KOPT-K1 (cell line): ENCODE data around the gene TTLL7.

Experiments
- H3K27ac ChIP-seq: fragments of 200-600 bp; sonication (generic); 2 replicates; pipeline ENCODE4 v1.5.1; 2016; ENCODE audit warnings: antibody characterized with exemption, mild to moderate bottlenecking, low read depth, low read length; ENCODE audit not compliant: poor library complexity, severe bottlenecking
- H3K36me3 ChIP-seq: fragments of 200-600 bp; sonication (generic); 2 replicates; pipeline ENCODE4 v1.5.1; 2017; ENCODE audit warnings: antibody characterized with exemption, mild to moderate bottlenecking, low read length, moderate library complexity; ENCODE audit not compliant: insufficient read depth
- H3K9me3 ChIP-seq: fragments of 200-600 bp; sonication (generic); 2 replicates; pipeline ENCODE4 v1.5.1; 2017; ENCODE audit warnings: antibody characterized with exemption, low read length, mild to moderate bottlenecking; ENCODE audit not compliant: insufficient read depth, poor library complexity, severe bottlenecking

TTLL7 gene

DNA sequence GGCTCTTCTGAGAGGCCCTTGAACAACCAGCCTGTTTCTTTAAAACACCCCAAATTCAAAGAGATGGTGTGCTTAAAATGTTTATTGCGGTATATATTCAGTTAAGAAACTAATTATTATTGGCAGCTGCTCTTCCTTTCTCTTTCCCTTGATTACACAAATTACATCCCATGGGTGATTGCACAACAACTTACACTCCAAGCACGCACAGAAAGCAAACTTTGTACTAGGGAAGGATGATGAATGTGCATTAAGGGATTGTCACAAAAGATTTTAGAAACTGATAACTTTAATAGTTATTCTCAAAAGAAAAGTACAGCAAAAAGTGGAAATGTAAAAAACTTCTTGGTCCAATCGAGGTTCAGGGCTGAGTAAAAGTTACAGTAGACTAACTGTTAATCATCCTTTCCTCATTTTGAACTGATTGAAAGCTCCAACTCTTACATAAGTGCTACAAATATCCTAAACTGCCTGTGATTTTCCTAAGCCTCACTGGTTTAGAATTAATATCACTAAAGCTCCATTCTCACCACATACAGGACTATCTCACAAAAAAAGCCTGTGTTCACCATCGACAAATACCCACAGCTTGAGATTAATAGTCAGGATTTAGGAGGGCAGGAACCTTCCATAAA, 153.4 kb downstream of the TTLL7 start:
- Histone ChIP-seq H3K9me3 (no peaks in the 10 kb centered on the region), H3K36me3 (no peaks in the 10 kb centered on the region), H3K27ac (no peak overlapping the region)

DNA sequence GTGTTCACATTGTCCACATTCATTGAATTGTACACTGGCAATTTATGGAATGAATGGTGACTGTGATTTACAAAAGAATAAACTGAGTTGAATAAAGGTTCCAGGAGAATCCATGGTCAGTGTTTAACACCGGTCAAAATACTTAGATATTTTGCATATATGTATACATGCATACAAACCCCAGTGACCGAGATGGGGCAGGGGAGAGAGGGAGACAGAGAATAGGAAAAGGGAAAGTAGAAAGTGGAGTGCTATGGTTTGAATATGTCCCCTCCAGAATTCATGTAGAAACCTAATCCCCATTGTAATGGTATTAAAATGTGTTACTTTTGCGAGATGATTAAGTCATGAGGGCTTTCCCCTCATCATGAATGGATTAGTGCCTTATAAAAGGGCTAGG, 154.4 kb downstream of the TTLL7 start:
- Histone ChIP-seq H3K27ac (no peak overlapping the region), H3K9me3 (no peaks in the 10 kb centered on the region), H3K36me3 (no peaks in the 10 kb centered on the region)

DNA sequence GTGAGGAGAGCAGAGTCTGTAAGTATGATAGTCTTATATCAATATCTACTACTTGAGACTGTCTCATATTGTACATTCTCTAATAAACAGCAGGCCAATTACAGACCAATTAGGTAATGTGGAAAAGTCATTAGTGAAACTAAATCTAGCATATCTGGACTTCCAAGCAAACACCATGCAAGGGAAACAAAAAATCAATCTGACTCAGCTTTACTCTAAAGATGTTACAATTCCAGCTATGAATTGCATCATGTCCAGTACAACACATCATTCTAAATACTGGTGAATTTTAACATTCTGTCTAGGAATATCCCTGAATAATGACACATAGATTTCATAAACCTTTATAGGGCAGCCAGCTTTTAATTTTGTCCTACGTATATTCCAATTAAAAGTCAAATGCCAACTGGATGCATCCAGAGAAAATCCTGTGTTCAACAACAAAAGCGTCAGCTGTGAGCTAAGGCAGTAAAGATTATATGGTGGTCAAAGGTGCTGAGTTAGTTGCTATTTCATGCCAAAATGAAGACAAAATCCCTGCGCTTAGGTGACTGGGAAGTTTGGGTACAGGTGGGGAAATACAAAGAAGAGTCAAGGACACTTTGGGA, 159.3 kb downstream of the TTLL7 start:
- no peak overlapping the region for H3K27ac ChIP-seq
- H3K36me3 ChIP-seq = no peaks in the 10 kb centered on the region
- no peaks in the 10 kb centered on the region for H3K9me3 ChIP-seq

DNA sequence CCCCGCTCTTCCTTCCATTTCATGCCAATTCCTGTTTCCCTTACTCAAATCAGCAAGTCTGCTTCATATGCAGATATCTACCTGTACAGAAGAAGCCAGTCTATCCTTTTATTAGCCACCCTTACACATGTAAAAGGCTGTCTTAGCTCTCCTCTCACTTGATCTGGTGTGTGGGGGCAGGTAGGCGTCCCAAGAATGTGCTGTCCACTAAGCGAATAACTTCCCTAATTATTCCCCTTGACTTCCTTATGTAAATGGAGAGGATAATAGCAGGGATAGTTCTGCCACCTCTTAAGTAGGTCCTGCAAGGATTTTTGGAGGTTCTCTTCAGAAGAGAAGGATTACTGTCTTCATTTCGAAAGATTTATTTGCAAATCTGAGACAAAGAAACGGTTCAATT, 160.4 kb downstream of the TTLL7 start:
- Histone ChIP-seq H3K36me3 (no peaks in the 10 kb centered on the region), H3K9me3 (no peaks in the 10 kb centered on the region), H3K27ac (no peak overlapping the region)

DNA sequence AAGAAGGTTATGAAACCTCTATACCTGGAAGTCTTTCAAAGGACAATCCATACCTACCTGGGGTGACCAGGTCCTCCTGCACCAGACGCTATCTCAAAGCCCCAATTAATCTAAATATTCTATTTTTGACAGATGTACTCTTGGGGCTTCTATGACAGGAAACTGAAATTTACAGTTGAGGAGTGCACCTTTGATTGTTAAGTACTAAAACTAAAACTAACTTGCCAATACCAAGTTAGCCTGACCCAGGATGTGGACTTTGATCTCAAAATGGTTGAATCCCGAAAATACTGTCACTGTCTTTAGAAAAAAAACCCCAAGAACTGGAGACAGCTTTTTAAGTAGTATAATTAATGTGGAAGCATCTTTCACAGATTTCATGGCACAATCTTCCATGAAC, 162.4 kb downstream of the TTLL7 start:
- Histone ChIP-seq H3K36me3 (no peaks in the 10 kb centered on the region), H3K27ac (no peak overlapping the region), H3K9me3 (no peaks in the 10 kb centered on the region)

DNA sequence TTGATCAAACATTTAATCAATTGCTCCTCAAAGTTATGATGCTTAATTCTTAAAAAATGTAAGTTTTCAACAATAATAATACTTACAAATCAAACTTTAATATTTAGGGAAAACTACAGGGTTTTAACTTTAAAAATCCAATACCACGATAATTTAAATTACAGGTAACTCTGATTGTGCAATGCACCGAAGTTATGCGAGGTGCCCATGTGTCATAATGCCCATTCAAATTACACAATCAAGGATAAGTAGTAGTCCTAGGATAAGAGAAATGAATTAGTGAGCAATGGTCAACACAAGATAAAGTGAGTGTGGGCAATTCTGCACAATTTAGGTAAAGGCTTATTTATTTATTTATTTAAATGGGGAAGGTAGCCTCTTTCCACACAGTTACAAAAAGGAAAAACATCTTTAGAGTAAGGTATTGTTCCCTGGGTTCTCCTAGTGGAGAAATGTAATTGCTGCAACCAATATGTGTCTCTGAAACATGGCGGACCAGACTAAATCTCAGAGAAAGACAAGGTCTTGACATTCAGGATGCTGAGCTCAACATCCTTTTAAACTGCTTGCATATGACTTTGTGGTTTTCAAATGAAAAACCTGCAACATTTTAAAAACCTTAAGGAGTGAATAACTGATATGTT, 164.2 kb downstream of the TTLL7 start:
- no peaks in the 10 kb centered on the region for H3K36me3 ChIP-seq
- H3K9me3 ChIP-seq = no peaks in the 10 kb centered on the region
- H3K27ac ChIP-seq = no peak overlapping the region

DNA sequence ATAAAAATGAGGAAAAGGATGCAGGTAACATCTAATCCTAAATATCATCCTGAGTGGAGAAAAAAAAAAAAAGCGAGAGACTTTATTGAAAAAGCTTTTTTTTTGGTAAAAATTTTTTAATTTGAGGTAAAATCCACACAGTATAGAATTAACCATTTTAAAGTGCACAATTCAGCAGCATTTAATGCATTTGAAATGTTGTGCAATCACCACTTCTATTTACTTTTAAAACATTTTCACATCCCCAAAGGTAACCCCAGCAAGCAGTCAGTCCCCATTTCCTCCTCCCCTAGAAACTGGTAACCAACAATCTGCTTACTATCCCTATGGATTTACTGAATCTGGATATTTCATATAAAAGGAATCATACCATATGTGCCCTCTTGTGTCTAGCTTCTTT, 166.7 kb downstream of the TTLL7 start:
- Histone ChIP-seq H3K9me3 (no peaks in the 10 kb centered on the region), H3K27ac (no peak overlapping the region), H3K36me3 (no peaks in the 10 kb centered on the region)

DNA sequence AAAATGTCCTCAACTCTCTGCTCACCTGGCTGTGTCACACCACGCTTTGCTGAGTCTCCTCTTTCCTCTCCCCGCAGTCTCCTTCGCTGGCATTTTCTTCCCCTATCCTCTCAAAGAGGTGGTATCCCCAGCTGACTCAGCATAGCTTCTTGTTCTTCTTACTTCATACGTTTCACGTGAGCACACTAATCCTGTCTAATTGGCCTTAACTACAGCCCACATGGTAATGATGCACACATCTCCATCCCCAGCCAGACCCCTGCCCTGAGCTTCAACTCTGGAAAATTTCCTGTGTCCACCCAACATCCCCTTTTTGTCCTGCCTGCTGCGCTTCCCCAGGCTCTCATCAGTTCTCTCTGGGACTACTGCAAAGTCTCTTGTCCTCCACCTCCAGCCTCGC, 169.8 kb downstream of the TTLL7 start:
- no peaks in the 10 kb centered on the region for H3K9me3 ChIP-seq
- no peaks in the 10 kb centered on the region for H3K36me3 ChIP-seq
- no peak overlapping the region for H3K27ac ChIP-seq

DNA sequence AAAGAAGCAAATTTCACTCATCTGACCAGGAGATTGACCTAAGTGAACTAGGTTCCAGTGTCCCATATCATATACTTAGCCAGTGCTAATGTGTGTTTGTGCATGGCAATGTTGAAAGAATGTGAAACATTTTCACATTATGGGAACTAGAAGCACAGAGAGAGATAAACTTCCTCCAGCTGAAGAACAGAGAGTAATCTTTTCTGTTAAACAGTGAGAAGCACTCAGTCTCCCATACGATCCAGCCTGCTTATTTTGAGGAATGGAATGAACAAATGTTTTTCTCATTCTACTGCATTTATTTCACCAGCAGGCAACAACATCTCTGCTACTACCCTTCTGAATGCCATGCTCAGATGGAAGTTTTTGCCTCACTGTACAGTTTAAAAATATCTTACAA, 170.5 kb downstream of the TTLL7 start:
- Histone ChIP-seq H3K27ac (no peak overlapping the region), H3K9me3 (no peaks in the 10 kb centered on the region), H3K36me3 (no peaks in the 10 kb centered on the region)

DNA sequence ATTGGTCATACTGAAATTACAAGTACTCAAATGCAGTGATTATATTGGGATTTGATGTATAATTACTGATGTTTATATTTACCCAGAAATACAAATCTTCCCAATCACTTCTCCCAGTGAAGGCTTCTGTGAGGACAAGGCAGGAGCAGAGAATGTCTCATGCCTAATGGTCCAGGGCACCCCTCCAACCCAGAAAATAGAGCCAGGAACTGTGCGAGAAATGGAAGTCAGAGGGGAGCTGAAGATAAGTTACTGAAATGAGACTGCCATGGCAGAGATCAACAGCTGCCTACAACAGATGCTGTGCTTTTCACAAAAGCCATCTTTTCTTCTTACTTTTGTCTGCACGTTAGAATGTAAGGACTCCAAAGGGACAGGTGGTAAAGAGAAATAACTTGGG, 171.2 kb downstream of the TTLL7 start:
- H3K36me3 ChIP-seq = no peaks in the 10 kb centered on the region
- no peak overlapping the region for H3K27ac ChIP-seq
- no peaks in the 10 kb centered on the region for H3K9me3 ChIP-seq

DNA sequence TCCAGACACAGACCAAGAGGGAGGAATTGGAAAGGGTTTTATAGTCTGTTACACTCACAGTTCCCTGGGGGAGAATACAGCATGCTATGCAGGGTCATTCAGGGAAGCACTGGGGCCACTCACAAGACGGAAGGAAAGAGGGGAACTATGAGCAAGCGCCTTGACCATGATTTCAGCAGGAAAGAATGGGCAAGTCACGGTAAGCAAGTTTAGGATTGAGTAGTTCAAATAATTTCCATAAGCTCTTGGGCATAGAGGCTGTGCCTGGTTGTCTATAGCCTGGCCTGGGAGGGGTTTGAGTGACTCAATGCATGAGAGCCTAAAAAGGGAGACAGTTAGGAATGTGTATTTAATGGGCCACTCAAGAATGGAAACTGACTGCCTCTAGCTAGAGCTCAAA, 176.7 kb downstream of the TTLL7 start:
- H3K27ac ChIP-seq = no peak overlapping the region

DNA sequence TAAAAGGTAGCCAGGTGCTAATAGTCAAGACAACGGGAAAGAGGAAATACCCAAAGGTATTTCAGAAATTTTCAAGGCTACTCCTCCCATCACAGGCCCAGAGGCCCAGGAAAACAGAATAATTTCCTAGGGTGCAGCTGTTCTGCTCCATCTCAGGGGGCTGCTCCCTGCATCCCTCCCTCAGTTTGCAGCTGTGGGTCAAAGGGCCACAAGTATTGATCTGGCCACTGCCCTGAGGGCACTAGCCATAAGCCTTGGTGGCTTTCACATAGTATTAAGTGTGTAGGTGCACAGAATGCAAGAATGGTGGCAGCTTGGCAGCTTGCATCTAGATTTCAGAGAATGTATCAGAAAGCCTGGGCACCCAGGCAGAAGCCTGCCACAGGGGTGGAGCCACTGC, 179.5 kb downstream of the TTLL7 start:
- no peaks in the 10 kb centered on the region for H3K9me3 ChIP-seq
- no peaks in the 10 kb centered on the region for H3K36me3 ChIP-seq
- no peak overlapping the region for H3K27ac ChIP-seq

More for the DNA sequence above, 176.7 kb downstream of the TTLL7 start:
- H3K36me3 ChIP-seq = no peaks in the 10 kb centered on the region
- H3K9me3 ChIP-seq = no peaks in the 10 kb centered on the region

DNA sequence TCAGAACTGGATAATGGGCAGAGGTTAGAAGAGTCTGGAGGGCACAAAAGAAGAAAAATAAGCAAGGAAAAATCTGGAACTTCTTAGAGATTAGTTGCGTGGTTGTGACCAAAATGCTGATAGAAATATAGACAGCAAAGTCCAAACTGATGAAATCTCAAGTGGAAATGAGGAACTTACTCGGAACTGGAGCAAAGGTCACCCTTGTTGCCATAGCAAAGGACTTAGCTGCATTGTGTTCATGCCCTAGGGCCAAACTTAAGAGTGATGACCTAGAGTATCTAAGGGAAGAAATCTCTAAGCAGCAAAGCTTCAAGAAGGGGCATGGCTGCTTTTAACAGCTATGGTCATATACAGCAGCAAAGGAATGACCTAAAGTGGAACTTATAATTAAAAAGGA, 180.0 kb downstream of the TTLL7 start:
- Histone ChIP-seq H3K9me3 (no peaks in the 10 kb centered on the region), H3K27ac (no peak overlapping the region), H3K36me3 (no peaks in the 10 kb centered on the region)

DNA sequence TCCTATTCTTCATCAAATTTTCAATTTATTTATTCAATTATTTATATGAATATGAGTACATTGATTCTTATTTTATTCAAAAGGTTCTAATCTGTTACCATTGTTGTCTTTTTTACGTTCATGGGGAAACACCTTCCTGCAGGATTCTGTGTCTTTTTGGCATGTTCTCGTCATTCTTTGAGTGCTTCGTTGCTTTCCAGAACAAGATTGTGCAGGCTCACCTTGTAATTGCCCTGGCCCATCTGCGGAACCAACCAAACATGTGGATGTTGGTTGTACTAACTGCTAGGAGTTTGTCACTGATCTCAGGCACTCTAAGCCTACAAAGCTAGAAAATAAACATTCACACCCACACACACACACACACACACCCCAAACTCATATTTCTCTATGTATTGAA, 182.1 kb downstream of the TTLL7 start:
- Histone ChIP-seq H3K9me3 (no peaks in the 10 kb centered on the region), H3K36me3 (no peaks in the 10 kb centered on the region), H3K27ac (no peak overlapping the region)

DNA sequence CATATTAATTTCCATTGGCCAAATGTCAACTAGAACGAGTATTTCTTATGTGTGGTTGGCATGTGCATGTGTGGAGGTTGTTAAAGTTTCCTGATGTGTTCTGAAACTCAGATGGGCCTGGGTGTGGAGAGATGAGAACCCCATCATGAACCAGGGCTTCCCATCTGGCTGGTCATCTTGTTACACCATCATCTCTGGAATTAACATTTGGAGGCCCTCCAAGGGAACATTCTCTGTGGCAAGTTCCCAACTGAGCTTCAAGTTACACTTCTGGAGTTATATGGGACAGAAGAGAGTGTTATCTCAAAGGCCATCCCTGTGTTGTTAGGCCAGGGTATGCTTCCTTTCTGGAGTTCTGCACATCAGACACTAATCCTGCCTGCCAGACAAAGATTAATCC, 183.6 kb downstream of the TTLL7 start:
- H3K27ac ChIP-seq = no peak overlapping the region
- no peaks in the 10 kb centered on the region for H3K36me3 ChIP-seq
- H3K9me3 ChIP-seq = no peaks in the 10 kb centered on the region
